Stimulated activated naive CD8-positive, alpha-beta T cell treated with anti-CD3 and anti-CD28 coated beads, Interleukin-15, Interleukin-2, amounts not matched to agents 100 ng/mL and 50 ng/mL, for 24 hours (primary cell): Measurements from ENCODE around the gene CNOT3.

ENCODE experiments used
- H3K27ac Mint-ChIP-seq: one replicate; pipeline ENCODE4 v1.8.0; 2021; ENCODE audit warnings: mild to moderate bottlenecking, mixed read lengths
- H3K27me3 Mint-ChIP-seq: one replicate; pipeline ENCODE4 v1.8.0; 2021; ENCODE audit warnings: mixed read lengths
- H3K36me3 Mint-ChIP-seq: one replicate; pipeline ENCODE4 v1.8.0; 2021; ENCODE audit warnings: low read depth, mixed read lengths
- H3K4me1 Mint-ChIP-seq: one replicate; pipeline ENCODE4 v1.8.0; 2021; ENCODE audit warnings: low read depth, mixed read lengths
- H3K4me3 Mint-ChIP-seq: one replicate; pipeline ENCODE4 v1.8.0; 2021; ENCODE audit warnings: mild to moderate bottlenecking, mixed read lengths
- H3K9me3 Mint-ChIP-seq: one replicate; pipeline ENCODE4 v1.8.0; 2021; ENCODE audit warnings: mixed read lengths

The CNOT3 gene

GRCh38 chr19:54133957-54134590, 3.5 kb upstream of the CNOT3 start:
- Mint-ChIP-seq H3K36me3 (peaks cover 12% of the 10 kb centered on the region), H3K4me1 (peaks cover 19% of the 10 kb centered on the region), H3K27me3 (no peaks in the 10 kb centered on the region), H3K4me3 (no peak overlapping the region), H3K9me3 (no peaks in the 10 kb centered on the region), H3K27ac (no peak overlapping the region)

- Mint-ChIP-seq H3K27me3 (no peaks in the 10 kb centered on the region), H3K9me3 (no peaks in the 10 kb centered on the region), H3K4me1 (peaks cover 37% of the 10 kb centered on the region), H3K4me3 (peak overlapping the region; percentile 89), H3K27ac (peak overlapping the region; percentile 83), H3K36me3 (peaks cover 10% of the 10 kb centered on the region)
These were observed 1.3 kb upstream of the CNOT3 start for GRCh38 chr19:54136086-54136863.

- H3K27me3 Mint-ChIP-seq, result no peaks in the 10 kb centered on the region
- peak overlapping the region; percentile 83 for H3K27ac Mint-ChIP-seq
- peak overlapping the region; percentile 89 for H3K4me3 Mint-ChIP-seq
- peaks cover 37% of the 10 kb centered on the region for H3K4me1 Mint-ChIP-seq
- H3K36me3 Mint-ChIP-seq, result peaks cover 4% of the 10 kb centered on the region
- H3K9me3 Mint-ChIP-seq, result no peaks in the 10 kb centered on the region
These were observed 481 bp upstream of the CNOT3 start for GRCh38 chr19:54136864-54137698.

- H3K27ac Mint-ChIP-seq, result peak overlapping the region; percentile 97
- H3K4me3 Mint-ChIP-seq, result peak overlapping the region; percentile 89
- no peaks in the 10 kb centered on the region for H3K9me3 Mint-ChIP-seq
- peaks cover 16% of the 10 kb centered on the region for H3K36me3 Mint-ChIP-seq
- no peaks in the 10 kb centered on the region for H3K27me3 Mint-ChIP-seq
- peaks cover 37% of the 10 kb centered on the region for H3K4me1 Mint-ChIP-seq
These were observed 1.1 kb downstream of the CNOT3 start for GRCh38 chr19:54138489-54139256.

- no peaks in the 10 kb centered on the region for H3K27me3 Mint-ChIP-seq
- H3K27ac Mint-ChIP-seq, result peak overlapping the region; percentile 13
- H3K9me3 Mint-ChIP-seq, result no peaks in the 10 kb centered on the region
- H3K4me1 Mint-ChIP-seq, result peaks cover 30% of the 10 kb centered on the region
- no peak overlapping the region for H3K4me3 Mint-ChIP-seq
- H3K36me3 Mint-ChIP-seq, result peaks cover 32% of the 10 kb centered on the region
These were observed 3.8 kb downstream of the CNOT3 start for GRCh38 chr19:54141356-54141755.

DNA sequence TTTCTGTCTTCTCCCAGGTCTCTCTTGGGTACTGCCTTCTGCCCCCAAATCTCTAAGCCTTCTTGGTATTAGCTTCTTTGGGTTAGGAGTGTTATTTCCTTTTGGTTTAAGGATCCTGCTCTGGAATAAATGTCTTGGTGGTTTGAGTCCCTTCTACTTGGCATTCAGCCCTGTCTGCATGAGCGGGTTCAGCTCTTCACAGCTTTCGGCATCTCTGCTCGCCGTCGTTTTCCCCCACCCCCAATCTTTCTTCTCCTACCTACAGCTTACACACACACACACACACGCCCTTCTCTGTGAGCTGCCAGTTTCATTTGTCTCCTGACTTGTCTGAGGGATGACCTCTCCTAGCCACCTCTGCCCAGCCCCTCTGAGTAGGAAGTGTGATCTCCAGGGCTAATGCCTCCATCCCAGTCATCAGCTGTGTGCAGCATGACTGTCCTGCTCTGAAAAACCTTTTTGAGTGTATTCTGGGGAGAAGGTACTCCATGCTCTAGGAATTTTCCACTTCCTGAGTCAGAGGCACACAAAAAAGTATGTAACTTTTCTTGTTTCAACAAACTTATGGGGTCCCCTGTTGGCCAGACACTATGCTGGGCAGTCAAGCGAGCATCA, 4.7 kb downstream of the CNOT3 start:
- Mint-ChIP-seq H3K9me3 (no peaks in the 10 kb centered on the region), H3K27ac (peak overlapping the region; percentile 13), H3K27me3 (no peaks in the 10 kb centered on the region), H3K36me3 (peaks cover 40% of the 10 kb centered on the region), H3K4me1 (peaks cover 24% of the 10 kb centered on the region), H3K4me3 (no peak overlapping the region)

DNA sequence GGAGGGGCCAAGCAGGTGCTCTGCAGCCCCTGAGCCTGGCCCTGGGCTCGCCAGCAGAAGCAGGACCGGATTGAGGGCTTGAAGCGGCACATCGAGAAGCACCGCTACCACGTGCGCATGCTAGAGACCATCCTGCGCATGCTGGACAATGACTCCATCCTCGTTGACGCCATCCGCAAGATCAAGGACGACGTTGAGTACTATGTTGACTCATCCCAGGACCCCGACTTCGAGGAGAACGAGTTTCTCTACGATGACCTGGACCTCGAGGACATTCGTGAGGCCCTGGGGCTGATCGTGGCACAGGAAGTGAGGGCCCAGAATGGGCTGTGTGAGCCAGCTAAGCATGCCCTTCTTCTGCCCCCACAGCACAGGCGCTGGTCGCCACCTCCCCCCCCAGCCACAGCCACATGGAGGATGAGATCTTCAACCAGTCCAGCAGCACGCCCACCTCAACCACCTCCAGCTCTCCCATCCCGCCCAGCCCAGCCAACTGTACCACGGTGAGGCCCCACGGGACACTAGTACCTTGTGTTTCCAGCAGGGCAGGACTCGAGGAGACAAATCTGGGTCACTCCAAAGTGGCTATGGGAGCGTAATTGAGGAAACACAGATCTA, 8.1 kb downstream of the CNOT3 start:
- Mint-ChIP-seq H3K27me3 (no peaks in the 10 kb centered on the region), H3K4me1 (peaks cover 3% of the 10 kb centered on the region), H3K4me3 (no peak overlapping the region), H3K36me3 (peaks cover 60% of the 10 kb centered on the region), H3K27ac (no peak overlapping the region), H3K9me3 (no peaks in the 10 kb centered on the region)

DNA sequence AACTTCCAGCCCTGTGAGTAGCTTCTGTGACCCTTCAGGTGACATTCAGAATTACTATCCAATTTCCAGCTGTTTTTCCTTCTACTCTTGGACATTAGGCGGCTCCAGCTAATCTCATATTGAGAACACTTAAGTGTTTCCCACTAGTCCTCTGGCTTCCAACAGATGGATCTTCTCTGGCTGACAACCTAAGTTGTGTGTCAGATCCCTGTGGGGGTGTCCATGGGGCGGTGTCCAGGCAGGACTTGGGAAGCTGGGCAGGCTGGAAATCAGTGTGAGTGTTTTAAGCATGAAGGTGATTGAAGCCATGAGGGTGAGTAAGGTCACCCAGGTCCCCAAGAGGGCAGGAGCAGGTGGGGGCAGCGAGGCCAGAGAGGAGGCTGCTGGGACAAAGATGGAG, 10.1 kb downstream of the CNOT3 start:
- Mint-ChIP-seq H3K27me3 (no peaks in the 10 kb centered on the region), H3K27ac (no peak overlapping the region), H3K4me3 (no peak overlapping the region), H3K36me3 (peaks cover 66% of the 10 kb centered on the region), H3K9me3 (no peaks in the 10 kb centered on the region), H3K4me1 (no peaks in the 10 kb centered on the region)

DNA sequence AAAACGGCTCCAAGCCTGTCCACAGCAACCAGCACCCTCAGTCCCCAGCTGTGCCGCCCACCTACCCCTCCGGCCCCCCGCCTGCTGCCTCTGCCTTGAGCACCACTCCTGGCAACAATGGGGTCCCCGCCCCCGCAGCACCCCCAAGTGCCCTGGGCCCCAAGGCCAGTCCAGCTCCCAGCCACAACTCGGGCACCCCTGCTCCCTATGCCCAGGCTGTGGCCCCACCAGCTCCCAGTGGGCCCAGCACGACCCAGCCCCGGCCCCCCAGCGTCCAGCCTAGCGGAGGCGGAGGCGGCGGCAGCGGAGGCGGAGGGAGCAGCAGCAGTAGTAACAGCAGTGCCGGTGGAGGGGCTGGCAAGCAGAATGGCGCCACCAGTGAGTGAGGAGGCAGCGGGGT, 10.6 kb downstream of the CNOT3 start:
- Mint-ChIP-seq H3K9me3 (no peaks in the 10 kb centered on the region), H3K4me3 (no peak overlapping the region), H3K4me1 (peaks cover under 1% of the 10 kb centered on the region), H3K36me3 (peaks cover 62% of the 10 kb centered on the region), H3K27me3 (no peaks in the 10 kb centered on the region), H3K27ac (no peak overlapping the region)

GRCh38 chr19:54149021-54149812, 11.7 kb downstream of the CNOT3 start:
- no peak overlapping the region for H3K27ac Mint-ChIP-seq
- no peaks in the 10 kb centered on the region for H3K9me3 Mint-ChIP-seq
- H3K36me3 Mint-ChIP-seq, result peaks cover 61% of the 10 kb centered on the region
- H3K4me3 Mint-ChIP-seq, result no peak overlapping the region
- no peaks in the 10 kb centered on the region for H3K27me3 Mint-ChIP-seq
- peaks cover 10% of the 10 kb centered on the region for H3K4me1 Mint-ChIP-seq

GRCh38 chr19:54151362-54152035, 13.9 kb downstream of the CNOT3 start:
- H3K9me3 Mint-ChIP-seq, result no peaks in the 10 kb centered on the region
- H3K27me3 Mint-ChIP-seq, result no peaks in the 10 kb centered on the region
- no peak overlapping the region for H3K4me3 Mint-ChIP-seq
- H3K36me3 Mint-ChIP-seq, result peaks cover 68% of the 10 kb centered on the region
- H3K4me1 Mint-ChIP-seq, result peaks cover 19% of the 10 kb centered on the region
- H3K27ac Mint-ChIP-seq, result no peak overlapping the region

DNA sequence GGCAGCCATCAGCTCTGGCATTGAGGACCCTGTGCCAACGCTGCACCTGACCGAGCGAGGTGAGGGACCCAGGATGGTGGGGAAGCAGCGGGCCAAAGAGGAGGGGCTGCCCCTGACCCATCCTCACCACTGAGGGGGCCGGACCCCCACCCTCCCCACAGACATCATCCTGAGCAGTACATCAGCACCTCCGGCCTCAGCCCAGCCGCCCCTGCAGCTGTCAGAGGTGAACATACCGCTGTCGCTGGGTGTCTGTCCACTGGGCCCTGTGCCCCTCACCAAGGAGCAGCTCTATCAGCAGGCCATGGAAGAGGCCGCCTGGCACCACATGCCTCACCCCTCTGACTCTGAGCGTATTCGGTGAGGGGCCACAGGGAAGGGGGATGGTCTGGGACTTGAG, 14.7 kb downstream of the CNOT3 start:
- Mint-ChIP-seq H3K27ac (no peak overlapping the region), H3K4me1 (peaks cover 24% of the 10 kb centered on the region), H3K36me3 (peaks cover 66% of the 10 kb centered on the region), H3K4me3 (no peak overlapping the region), H3K27me3 (no peaks in the 10 kb centered on the region), H3K9me3 (no peaks in the 10 kb centered on the region)
